ENCODE data around the gene CACHD1. TPM values are rescaled to one million over a fixed set of nuclear protein-coding genes. Genes with fewer than 3 reads are reported as not detected.

The CACHD1 gene
- total RNA-seq, 1 experiment from 2014 or later = 29.9 TPM

- Histone ChIP-seq H3K36me3 (ENCODE audit: control insufficient read depth, insufficient read depth, low read length) (no peaks in the 10 kb centered on the region), H3K9me3 (ENCODE audit: control insufficient read depth, insufficient read depth, low read depth, low read length) (no peaks in the 10 kb centered on the region), H3K4me1 (ENCODE audit: control insufficient read depth, insufficient read depth, low read length) (peaks cover 14% of the 10 kb centered on the region), H3K27ac (ENCODE audit: low read length) (no peak overlapping the region), H3K4me3 (ENCODE audit: low read depth in 2 of 2, low read length in 2 of 2) (no peak overlapping the region), H3K27me3 (ENCODE audit: control insufficient read depth, insufficient read depth, low read length) (no peaks in the 10 kb centered on the region)
- DNase-seq (ENCODE audit: low read depth, low spot score) (no peak), ATAC-seq (no peak)
- no TSS peak for BruUV-seq (replicated peaks)
- in situ Hi-C loops (cut with HindIII; ENCODE audit: low pct_unique_long_range_greater_than_20kb, low sequenced_read_pairs) = no loop called here
- ChIA-PET CTCF (no interaction called here), POLR2A (interaction anchor here (0.6 kb wide), 2 partner anchors 29 to 81 kb away, joined by 3 to 4 read pairs; no protein-coding TSS in a partner anchor)
- TF ChIP-seq SIN3A (IDR thresholded peaks at IDR 0.05; ENCODE audit: borderline replicate concordance, insufficient read depth, low read depth, low read length) (no peak), TCF7L2 (IDR thresholded peaks at IDR 0.05; ENCODE audit: low read depth, low read length) (no peak)
- intact Hi-C loops (cut with micrococcal nuclease; ENCODE audit: unreplicated experiment) = no loop called here
Measured at GRCh38 chr1:64543831-64544230, 73.9 kb downstream of the CACHD1 start.

GRCh38 chr1:64545118-64545843, 75.4 kb downstream of the CACHD1 start:
- Histone ChIP-seq H3K36me3 (ENCODE audit: control insufficient read depth, insufficient read depth, low read length) (no peaks in the 10 kb centered on the region), H3K4me1 (ENCODE audit: control insufficient read depth, insufficient read depth, low read length) (peaks cover 2% of the 10 kb centered on the region), H3K27me3 (ENCODE audit: control insufficient read depth, insufficient read depth, low read length) (no peaks in the 10 kb centered on the region), H3K4me3 (ENCODE audit: low read depth in 2 of 2, low read length in 2 of 2) (no peak overlapping the region), H3K27ac (ENCODE audit: low read length) (no peak overlapping the region), H3K9me3 (ENCODE audit: control insufficient read depth, insufficient read depth, low read depth, low read length) (no peaks in the 10 kb centered on the region)
- no TSS peak for BruUV-seq (replicated peaks)
- DNase-seq (ENCODE audit: low read depth, low spot score) (no peak), ATAC-seq (no peak)
- in situ Hi-C loops (cut with HindIII; ENCODE audit: low pct_unique_long_range_greater_than_20kb, low sequenced_read_pairs) = no loop called here
- POLR2A ChIA-PET = interaction anchor here (0.6 kb wide), 1 partner anchor 123 kb away, joined by 17 read pairs; no protein-coding TSS in a partner anchor
- CTCF ChIA-PET = no interaction called here
- no peak for TF ChIP-seq POLR2AphosphoS5 (IDR thresholded peaks at IDR 0.05; ENCODE audit: low read depth, low read length)
- TF ChIP-seq SIN3A (IDR thresholded peaks at IDR 0.05; ENCODE audit: borderline replicate concordance, insufficient read depth, low read depth, low read length) = no peak
- TF ChIP-seq CTCF (IDR thresholded peaks at IDR 0.05) = no peak
- no peak for TF ChIP-seq TCF7L2 (IDR thresholded peaks at IDR 0.05; ENCODE audit: low read depth, low read length)
- TF ChIP-seq REST (IDR thresholded peaks at IDR 0.05; ENCODE audit: insufficient read depth in 1 of 2, low read depth in 2 of 2, low read length in 1 of 2) = no peak
- intact Hi-C loops (cut with micrococcal nuclease; ENCODE audit: unreplicated experiment) = no loop called here

GRCh38 chr1:64546013-64546412, 76.1 kb downstream of the CACHD1 start:
- TF ChIP-seq CTCF (IDR thresholded peaks at IDR 0.05) (no peak), TCF7L2 (IDR thresholded peaks at IDR 0.05; ENCODE audit: low read depth, low read length) (no peak), POLR2AphosphoS5 (IDR thresholded peaks at IDR 0.05; ENCODE audit: low read depth, low read length) (no peak), REST (IDR thresholded peaks at IDR 0.05; ENCODE audit: insufficient read depth in 1 of 2, low read depth in 2 of 2, low read length in 1 of 2) (no peak), SIN3A (IDR thresholded peaks at IDR 0.05; ENCODE audit: borderline replicate concordance, insufficient read depth, low read depth, low read length) (no peak)
- DNase-seq (ENCODE audit: low read depth, low spot score) (no peak), ATAC-seq (no peak)
- BruUV-seq (replicated peaks) = no TSS peak
- Histone ChIP-seq H3K9me3 (ENCODE audit: control insufficient read depth, insufficient read depth, low read depth, low read length) (no peaks in the 10 kb centered on the region), H3K27me3 (ENCODE audit: control insufficient read depth, insufficient read depth, low read length) (no peaks in the 10 kb centered on the region), H3K4me1 (ENCODE audit: control insufficient read depth, insufficient read depth, low read length) (no peaks in the 10 kb centered on the region), H3K27ac (ENCODE audit: low read length) (no peak overlapping the region), H3K4me3 (ENCODE audit: low read depth in 2 of 2, low read length in 2 of 2) (no peak overlapping the region), H3K36me3 (ENCODE audit: control insufficient read depth, insufficient read depth, low read length) (no peaks in the 10 kb centered on the region)
- in situ Hi-C loops (cut with HindIII; ENCODE audit: low pct_unique_long_range_greater_than_20kb, low sequenced_read_pairs) (no loop called here), intact Hi-C loops (cut with micrococcal nuclease; ENCODE audit: unreplicated experiment) (no loop called here)
- ChIA-PET POLR2A (no interaction called here), CTCF (interaction anchor here (0.8 kb wide), 1 partner anchor 12 kb away, joined by 7 read pairs; no protein-coding TSS in a partner anchor)
